ENCODE data around the gene MYO9B. TPM values are rescaled to one million over a fixed set of nuclear protein-coding genes. Genes with fewer than 3 reads are reported as not detected.

The MYO9B gene
- total RNA-seq, 1 donor from 2014 or later: 100 TPM

DNA sequence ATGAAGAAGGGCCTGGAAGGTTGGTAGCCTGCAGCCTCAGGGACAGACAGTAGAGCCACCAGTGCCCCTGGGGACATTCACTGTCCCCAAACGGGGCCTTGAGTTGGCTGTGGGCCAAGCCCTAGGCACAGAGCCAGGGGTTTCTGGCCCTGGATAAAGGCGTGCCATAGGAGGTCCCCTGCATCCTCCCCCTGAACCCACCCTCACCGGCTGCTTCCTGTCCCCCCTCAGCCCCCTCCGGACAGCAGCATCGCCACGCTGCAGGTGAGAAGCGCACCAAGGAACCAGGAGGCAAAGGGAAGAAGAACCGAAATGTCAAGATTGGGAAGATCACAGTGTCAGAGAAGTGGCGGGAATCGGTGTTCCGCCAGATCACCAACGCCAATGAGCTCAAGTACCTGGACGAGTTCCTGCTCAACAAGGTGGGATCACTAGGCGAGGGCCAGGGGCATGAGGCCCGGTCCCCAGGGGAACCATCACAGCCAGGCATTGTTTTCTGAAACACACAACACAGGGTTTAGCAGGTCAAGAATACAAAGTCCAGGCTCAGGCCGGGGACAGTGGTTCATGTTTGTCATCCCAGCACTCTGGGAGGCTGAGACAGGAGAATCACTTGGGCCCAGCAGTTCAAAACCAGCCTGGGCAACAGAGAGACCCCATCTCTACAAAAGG lies 125.0 kb downstream of the MYO9B start:
- no peak overlapping the region for H3K4me3 ChIP-seq
- peaks cover 17 to 57% of the 10 kb centered on the region in 2 donors for H3K36me3 ChIP-seq
- intact Hi-C loops (cut with DNase I): no loop called here
- no peaks in the 10 kb centered on the region for H3K4me1 ChIP-seq
- H3K27ac ChIP-seq: no peak overlapping the region
- TF ChIP-seq POLR2AphosphoS5 (IDR thresholded peaks at IDR 0.05; ENCODE audit: insufficient read depth in 1 of 2, low read depth in 1 of 2) (no peak), POLR2A (IDR thresholded peaks at IDR 0.05) (no peak)
- TF ChIP-seq, protein P1, sequence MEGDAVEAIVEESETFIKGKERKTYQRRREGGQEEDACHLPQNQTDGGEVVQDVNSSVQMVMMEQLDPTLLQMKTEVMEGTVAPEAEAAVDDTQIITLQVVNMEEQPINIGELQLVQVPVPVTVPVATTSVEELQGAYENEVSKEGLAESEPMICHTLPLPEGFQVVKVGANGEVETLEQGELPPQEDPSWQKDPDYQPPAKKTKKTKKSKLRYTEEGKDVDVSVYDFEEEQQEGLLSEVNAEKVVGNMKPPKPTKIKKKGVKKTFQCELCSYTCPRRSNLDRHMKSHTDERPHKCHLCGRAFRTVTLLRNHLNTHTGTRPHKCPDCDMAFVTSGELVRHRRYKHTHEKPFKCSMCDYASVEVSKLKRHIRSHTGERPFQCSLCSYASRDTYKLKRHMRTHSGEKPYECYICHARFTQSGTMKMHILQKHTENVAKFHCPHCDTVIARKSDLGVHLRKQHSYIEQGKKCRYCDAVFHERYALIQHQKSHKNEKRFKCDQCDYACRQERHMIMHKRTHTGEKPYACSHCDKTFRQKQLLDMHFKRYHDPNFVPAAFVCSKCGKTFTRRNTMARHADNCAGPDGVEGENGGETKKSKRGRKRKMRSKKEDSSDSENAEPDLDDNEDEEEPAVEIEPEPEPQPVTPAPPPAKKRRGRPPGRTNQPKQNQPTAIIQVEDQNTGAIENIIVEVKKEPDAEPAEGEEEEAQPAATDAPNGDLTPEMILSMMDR (IDR thresholded peaks at IDR 0.05): no peak
- no peak for DNase-seq (ENCODE audit: extremely low spot score in 2 of 2)
- no peaks in the 10 kb centered on the region for H3K27me3 ChIP-seq
- no peaks in the 10 kb centered on the region for H3K9me3 ChIP-seq

DNA sequence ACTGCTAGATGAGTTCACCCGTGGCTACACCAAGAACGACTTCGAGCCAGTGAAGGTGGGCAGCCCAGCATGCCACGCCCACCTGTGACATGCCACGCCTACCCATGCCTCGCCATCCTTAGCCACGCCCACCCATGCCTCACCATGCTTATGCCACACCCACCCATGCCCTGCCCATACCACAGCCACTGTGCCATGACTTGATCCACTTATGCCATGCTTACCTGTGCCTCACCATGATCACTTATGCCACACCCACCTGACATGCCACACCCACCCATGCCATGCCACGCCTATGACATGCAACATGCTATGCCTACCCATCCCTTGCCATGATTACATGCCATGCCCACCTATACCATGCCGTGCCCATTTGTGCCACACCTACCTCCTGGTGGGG lies 126.7 kb downstream of the MYO9B start:
- H3K27ac ChIP-seq: no peak overlapping the region
- no peak overlapping the region for H3K4me3 ChIP-seq
- no peaks in the 10 kb centered on the region for H3K9me3 ChIP-seq
- no peaks in the 10 kb centered on the region for H3K4me1 ChIP-seq
- H3K27me3 ChIP-seq: no peaks in the 10 kb centered on the region
- no peak for DNase-seq (ENCODE audit: extremely low spot score in 2 of 2)
- intact Hi-C loops (cut with DNase I): no loop called here
- H3K36me3 ChIP-seq: peaks cover 17 to 61% of the 10 kb centered on the region in 2 donors
- TF ChIP-seq, protein P1 (IDR thresholded peaks at IDR 0.05): no peak
- TF ChIP-seq POLR2A (IDR thresholded peaks at IDR 0.05) (no peak), POLR2AphosphoS5 (IDR thresholded peaks at IDR 0.05; ENCODE audit: insufficient read depth in 1 of 2, low read depth in 1 of 2) (no peak)

DNA sequence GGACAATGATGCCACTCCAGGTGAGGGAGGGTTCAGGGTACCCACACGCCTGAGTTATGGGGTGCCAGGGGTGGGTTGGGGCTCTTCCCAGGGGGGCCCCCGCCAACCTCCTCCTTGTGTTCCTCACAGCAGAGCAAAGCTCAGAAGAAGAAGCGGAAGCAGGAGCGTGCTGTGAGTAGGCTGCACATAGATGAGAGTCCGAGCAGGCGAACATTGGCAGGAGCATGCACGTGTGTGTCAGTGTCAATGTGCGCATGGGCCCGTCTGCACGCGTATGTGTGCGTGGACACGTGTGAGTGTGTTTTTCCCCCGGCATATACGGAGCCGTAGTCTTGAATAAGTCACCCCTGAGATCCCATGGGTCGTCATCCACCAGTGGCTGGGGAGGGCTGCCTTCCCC lies 127.1 kb downstream of the MYO9B start:
- no peak overlapping the region for H3K4me3 ChIP-seq
- intact Hi-C loops (cut with DNase I): no loop called here
- H3K27me3 ChIP-seq: no peaks in the 10 kb centered on the region
- H3K9me3 ChIP-seq: no peaks in the 10 kb centered on the region
- no peak for TF ChIP-seq POLR2AphosphoS5 (IDR thresholded peaks at IDR 0.05; ENCODE audit: insufficient read depth in 1 of 2, low read depth in 1 of 2)
- peaks cover 17 to 57% of the 10 kb centered on the region in 2 donors for H3K36me3 ChIP-seq
- DNase-seq (ENCODE audit: extremely low spot score in 2 of 2): no peak
- no peaks in the 10 kb centered on the region for H3K4me1 ChIP-seq
- H3K27ac ChIP-seq: no peak overlapping the region

DNA sequence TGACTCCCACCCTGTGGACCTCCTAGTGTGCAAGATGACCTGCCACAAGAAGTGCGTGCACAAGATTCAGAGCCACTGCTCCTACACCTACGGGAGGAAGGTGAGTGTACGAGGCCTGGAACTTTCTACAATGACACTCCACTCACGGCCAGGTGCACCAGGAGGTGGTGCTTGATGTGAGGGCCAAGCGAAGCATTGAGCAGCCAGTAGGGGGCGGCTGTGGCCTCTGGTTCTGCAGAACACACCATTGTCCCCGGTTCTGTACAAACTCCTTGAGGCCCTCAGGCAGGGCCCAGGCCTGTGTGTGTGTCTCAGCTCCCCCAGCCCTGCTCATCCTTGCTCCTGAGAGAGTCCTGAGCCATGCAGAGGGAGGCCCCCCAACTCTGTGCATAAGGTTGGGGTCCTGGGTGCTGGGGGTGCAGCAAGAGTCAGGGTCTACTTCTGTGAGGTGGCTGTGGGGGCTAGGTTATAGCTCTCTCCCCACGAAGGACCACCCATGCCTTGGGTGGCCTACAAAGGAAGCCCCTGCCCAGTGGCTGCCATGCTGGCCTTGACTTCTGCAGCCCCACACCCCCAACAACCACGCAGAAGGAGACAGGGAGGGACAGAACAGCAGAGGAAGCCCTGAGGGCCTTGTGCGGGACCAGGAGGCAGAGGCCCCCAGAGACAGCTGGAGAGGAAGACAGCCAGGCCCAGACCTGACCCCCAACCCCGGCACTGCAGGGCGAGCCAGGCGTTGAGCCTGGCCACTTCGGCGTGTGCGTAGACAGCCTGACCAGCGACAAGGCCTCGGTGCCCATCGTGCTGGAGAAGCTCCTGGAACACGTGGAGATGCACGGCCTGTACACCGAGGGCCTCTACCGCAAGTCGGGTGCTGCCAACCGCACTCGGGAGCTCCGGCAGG lies 129.9 kb downstream of the MYO9B start:
- TF ChIP-seq, protein P1 (IDR thresholded peaks at IDR 0.05): peak; percentile 17 to 53 (median 23)
- TF ChIP-seq POLR2AphosphoS5 (IDR thresholded peaks at IDR 0.05; ENCODE audit: insufficient read depth in 1 of 2, low read depth in 1 of 2) (no peak), POLR2A (IDR thresholded peaks at IDR 0.05) (no peak)
- Histone ChIP-seq H3K9me3 (no peaks in the 10 kb centered on the region), H3K27ac (no peak overlapping the region), H3K36me3 (peaks cover 8 to 50% of the 10 kb centered on the region in 2 donors), H3K27me3 (no peaks in the 10 kb centered on the region), H3K4me3 (no peak overlapping the region), H3K4me1 (no peaks in the 10 kb centered on the region)
- no peak for DNase-seq (ENCODE audit: extremely low spot score in 2 of 2)
- intact Hi-C loops (cut with DNase I): loop anchor here (5.0 kb wide), 1 partner anchor 72 kb away; no protein-coding TSS in a partner anchor

DNA sequence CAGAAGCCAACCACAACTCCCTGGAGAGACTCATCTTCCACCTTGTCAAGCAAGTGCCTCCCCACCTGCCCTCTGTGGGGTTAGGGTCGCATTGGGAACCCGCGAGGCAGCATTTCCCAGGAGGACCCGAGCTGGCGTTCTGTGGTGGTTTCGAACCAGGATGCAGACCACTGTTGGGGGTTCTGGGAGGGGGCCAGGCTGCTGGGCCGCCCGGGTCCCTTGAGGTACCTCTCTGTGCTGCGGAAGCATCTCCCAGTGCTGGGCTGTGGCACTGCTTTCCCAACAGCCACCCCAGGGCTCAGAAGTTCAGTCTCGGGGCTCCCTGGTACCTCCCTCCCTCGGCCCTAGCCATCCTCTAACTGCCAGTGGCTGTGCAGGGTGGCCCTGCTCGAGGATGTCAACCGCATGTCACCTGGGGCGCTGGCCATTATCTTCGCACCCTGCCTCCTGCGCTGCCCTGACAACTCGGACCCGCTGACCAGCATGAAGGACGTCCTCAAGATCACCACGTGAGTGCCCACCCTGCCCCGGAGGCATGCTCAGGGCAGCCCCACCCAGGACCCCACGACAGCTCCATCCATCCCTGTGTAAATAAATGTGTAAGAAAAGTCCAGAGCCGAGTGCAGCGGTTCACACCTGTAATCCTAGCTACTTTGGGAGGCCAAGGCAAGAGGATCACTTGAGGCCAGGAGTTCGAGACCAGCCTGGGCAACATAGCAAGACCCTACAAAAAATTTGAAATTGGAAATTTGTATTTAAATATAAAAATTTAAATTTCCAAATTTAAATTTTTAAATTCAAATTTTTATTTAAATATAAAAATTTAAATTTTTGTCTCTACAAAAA lies 131.4 kb downstream of the MYO9B start:
- DNase-seq (ENCODE audit: extremely low spot score in 2 of 2): no peak
- no peak overlapping the region for H3K4me3 ChIP-seq
- intact Hi-C loops (cut with DNase I): loop anchor here (5.0 kb wide), 1 partner anchor 70 kb away; no protein-coding TSS in a partner anchor
- H3K4me1 ChIP-seq: no peaks in the 10 kb centered on the region
- H3K27ac ChIP-seq: no peak overlapping the region
- H3K27me3 ChIP-seq: no peaks in the 10 kb centered on the region
- peaks cover 4 to 47% of the 10 kb centered on the region in 2 donors for H3K36me3 ChIP-seq
- TF ChIP-seq, protein P1 (IDR thresholded peaks at IDR 0.05): no peak
- no peak for TF ChIP-seq POLR2AphosphoS5 (IDR thresholded peaks at IDR 0.05; ENCODE audit: insufficient read depth in 1 of 2, low read depth in 1 of 2)
- no peak for TF ChIP-seq POLR2A (IDR thresholded peaks at IDR 0.05)
- no peaks in the 10 kb centered on the region for H3K9me3 ChIP-seq

Data from vagina (tissue), 2 donors.